HG03442 (cell line): ENCODE measurements around the gene PELI2.

ENCODE experiments used
- ATAC-seq: cut with Tn5 transposase; IDR thresholded peaks from one replicate; pipeline ENCODE4 v1.9.1; 2021; ENCODE audit warnings: mild to moderate bottlenecking, moderate library complexity; ENCODE audit not compliant: unreplicated experiment

The PELI2 gene

DNA sequence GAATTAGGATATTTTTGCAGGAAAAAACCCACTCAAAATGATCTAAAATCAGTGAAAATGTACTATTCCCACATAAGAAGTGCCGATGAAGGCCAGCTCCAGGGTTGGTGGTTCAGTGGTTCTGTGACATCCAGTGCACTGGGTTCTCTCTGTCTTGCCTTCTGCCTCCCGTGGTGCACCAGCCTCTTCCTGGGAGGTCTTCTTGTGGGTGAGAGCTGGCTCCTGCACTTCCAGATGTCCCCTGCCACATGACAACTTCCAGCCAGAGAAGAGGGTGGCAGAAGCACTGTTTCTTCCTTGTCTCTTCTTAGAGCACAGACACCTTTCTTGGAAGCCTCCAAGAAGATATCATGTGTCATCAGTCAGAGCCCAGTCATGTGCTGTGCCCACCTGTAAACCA is 170.9 kb downstream of the PELI2 start:
- no peak for ATAC-seq

GRCh38 chr14:56290195-56290594 is 172.0 kb downstream of the PELI2 start:
- ATAC-seq = no peak

GRCh38 chr14:56292970-56293369 is 174.8 kb downstream of the PELI2 start:
- no peak for ATAC-seq

DNA sequence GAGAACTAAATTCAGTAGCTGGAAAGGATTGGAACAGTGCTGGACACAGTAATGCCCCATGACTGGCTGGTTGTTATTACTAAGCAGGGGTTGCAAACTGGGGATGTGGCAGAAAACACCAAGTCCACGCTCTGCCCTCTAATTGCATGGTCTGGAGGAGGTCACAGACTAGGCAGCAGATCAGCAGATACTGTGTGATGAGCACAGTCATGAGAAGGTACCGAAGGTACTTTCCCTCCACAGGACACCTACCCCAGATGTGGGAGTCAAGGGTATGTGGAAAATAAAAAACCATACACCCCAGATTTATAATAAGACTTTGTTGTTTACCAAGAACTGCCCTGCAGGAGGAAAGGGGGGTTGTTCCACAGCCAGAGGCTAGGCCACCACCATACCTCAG is 175.3 kb downstream of the PELI2 start:
- no peak for ATAC-seq

- ATAC-seq = no peak
These were observed 175.9 kb downstream of the PELI2 start for GRCh38 chr14:56294128-56294527.

GRCh38 chr14:56295743-56296142 is 177.5 kb downstream of the PELI2 start:
- no peak for ATAC-seq

- no peak for ATAC-seq
These were observed 179.2 kb downstream of the PELI2 start for GRCh38 chr14:56297449-56297848.

DNA sequence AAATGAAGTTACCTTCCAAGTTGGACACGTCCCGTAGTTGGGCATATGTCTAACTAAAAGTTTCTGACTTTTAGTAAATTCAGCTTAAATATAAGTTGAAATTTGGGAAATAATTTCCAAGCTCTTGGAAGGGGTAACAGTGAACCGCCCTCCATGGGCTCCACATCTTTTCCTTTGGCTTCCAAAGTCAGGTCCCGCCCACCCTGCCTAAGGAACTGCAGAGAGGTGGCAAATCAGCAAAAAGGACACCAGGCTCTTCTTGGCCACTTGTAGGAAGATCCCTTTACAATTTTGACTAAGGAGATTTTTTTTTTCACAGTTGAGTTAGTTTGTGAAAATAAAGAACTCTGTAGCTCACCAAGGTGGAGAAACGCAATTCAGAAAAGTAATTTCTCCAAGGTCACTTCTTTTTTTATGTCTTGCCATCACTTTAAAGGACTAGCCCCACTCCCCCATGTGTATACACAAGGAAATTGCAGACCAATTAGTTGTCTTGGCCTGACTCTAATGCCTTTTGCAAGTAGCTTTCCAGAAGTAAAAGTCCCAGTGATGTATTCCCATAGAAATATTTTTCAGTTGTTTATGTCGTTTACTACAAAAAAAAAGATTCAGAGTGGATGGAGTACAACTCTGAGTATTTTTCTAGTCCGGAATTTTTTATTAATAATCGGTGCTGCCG is 181.2 kb downstream of the PELI2 start:
- no peak for ATAC-seq

DNA sequence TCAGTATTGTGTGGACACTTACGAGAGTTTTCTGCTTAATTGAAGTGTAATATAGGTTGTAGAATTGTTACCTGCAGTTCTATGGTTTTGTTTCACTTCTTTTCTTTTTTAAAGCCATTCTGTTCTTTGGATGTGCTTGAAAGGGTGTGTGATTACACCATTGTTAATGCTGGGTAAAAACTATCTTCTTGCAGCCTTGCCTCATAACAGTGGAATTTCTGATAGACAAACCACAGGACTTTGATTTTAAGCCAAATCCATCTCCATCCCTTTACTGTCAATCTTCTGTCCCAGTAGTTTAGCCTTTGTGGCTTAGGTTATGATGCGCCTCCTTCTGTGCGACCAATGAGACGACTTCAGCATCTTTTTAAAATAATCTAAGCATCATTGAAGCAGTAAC is 182.3 kb downstream of the PELI2 start:
- ATAC-seq = no peak

DNA sequence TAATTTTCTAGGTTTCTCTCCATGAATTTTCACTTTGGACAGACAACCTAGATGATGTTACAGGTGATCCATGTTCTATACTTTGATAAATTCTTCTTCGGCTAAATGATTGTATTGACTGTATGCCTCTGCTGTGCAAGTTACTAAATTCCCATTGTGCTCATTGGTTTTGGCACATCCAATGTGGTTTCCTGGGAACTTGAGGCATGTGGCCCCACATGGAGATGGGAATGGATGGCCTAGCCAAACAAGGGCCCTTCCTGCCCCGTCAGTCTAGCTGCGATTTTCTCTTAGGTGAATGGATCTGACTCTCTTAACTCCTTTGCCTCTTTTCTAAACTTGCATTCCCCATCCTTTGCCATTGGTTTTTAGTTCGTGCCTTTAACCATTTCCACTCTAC is 186.2 kb downstream of the PELI2 start:
- no peak for ATAC-seq

GRCh38 chr14:56309198-56309597 is 191.0 kb downstream of the PELI2 start:
- no peak for ATAC-seq

DNA sequence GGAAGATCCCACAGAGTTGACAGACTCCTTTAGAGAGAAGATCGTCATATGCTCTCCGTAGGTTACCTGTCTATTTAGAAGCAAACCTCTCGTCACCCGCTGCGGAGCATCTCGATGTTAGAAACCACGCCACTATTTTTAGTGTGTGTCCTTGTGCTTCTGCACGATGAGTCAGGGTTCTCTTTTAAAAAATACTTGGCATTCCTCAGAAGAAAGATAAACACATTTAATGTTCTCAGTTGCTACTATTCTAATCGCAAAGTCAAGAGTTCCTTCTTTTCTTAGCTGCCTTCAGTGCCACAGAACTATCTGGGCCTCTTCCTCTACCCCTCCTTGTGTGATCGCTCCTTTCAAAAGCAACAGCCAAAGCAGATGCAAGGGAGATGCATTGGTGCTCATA is 192.4 kb downstream of the PELI2 start:
- no peak for ATAC-seq

DNA sequence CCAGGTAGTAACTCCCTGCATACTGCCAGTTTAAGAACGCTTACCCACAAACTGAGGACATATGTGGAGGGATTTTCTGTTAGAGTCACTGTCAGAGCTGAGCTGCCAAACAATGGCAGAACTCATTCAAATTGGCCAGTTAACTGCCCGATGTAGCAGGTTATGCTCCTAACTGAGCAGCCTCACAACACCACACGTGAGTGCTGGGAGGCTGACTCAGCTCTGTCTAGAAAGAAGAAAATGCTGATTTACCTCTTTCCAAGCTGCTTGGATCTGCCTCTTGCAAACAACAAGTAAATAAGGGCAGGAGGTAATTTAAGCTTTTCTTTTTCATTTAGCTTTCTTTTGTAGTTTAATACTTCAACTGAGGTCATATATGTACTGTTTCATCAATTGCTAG is 195.6 kb downstream of the PELI2 start:
- no peak for ATAC-seq

DNA sequence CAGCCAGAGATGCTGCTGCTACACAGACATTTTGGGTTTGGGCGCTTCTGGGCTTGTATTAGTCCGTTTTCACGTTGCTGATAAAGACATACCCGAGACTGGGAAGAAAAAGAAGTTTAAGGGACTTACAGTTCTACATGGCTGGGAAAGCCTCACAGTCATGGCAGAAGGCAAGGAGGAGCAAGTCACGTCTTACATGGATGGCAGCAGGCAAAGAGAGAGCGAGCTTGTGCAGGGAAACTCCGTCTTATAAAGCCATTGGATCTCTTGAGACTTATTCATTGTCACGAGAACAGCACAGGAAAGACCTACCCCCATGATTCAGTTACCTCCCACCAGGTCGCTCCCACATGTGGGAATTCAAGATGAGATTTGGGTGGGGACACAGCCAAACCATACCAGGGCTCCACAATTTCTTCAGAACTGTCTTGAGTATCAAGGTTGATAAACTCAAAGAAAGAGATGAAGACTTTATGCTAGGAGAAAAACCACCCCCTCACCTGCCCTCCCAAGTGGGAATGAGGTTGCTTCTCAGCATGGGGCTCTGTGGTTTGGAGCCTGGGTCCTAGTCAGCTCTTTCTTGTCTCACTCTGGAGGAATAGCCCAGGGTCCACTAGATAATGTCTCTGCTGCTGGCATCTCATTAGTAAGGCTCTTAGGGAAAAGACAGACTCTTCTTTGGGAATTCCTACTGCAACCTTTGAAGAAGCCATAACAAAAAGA is 200.3 kb downstream of the PELI2 start:
- ATAC-seq = no peak

GRCh38 chr14:56321861-56322260 is 203.7 kb downstream of the PELI2 start:
- ATAC-seq = no peak

DNA sequence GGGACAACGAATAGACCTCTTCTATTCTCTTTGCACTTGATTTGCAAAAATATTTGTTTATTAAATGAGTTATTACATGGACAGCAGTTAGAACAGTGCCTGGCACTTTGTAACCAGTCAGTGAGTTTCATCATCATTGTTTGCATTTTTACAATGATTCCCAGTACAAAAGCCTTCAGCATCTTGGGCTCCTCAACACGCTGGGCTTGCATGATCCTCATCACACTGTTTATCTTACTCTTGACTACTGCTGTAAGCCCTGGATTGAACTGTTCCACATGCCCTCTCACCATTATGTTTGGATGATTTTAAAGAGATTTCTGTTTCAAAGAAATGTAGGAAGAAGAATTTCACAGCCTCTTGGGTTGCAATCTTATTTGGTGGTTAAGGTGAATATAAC is 204.3 kb downstream of the PELI2 start:
- no peak for ATAC-seq

DNA sequence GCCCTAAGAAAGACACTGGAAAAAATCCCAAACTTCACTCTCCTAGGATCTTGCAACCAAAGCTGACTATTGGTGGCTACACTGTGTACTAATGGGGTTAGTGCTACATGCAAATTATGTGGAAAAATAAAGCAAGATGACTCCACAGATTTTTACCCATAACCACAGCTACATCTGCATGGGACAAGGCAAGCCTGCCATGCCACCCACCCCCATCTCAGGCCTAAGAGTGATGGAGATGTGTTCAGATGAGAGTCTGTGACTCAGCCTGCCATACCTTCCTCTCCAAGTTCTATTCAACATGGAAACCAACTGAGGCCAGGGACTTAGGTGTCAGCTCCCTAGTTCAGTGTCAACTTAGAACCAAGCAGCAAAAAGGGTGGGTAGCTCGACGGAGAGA is 206.2 kb downstream of the PELI2 start:
- no peak for ATAC-seq

DNA sequence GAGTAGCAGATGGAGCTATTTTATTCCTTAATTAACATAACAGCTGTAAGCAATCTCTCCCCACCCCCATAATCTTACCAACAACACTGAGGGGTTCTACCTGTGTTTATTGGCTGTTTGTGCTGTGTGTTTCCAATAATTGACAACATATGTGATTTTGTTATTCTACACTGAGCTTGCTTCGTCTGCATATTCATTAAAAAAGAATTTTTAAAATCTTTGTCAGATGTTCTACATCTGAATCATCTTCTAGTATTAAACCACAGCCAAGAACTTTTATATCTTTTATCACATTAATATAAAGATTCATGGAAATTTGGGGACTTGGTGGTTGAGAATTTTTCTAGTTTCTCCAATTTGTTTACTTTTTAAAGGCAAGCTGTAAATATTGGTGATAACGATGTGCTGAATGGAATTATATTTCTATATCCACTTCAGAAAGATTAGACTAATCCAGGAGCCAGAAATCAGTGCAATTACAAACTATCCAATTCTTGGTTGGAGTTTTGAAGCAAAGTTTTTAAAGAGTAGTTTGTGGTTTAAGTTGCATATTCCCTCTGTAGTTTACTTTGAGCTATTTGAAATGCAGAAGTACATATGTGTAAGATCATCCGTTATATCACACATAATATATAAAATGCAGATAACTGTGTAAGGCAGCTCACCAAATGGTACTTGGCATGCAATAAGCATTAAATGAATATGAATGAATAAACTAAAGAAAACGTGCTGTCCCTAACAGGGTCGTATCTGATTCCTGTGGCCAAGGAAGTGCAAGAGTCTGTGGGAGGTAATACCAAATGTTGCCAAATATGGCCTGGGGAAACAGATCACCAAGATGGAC is 206.9 kb downstream of the PELI2 start:
- no peak for ATAC-seq

- no peak for ATAC-seq
These were observed 209.8 kb downstream of the PELI2 start for GRCh38 chr14:56328021-56328420.

- no peak for ATAC-seq
These were observed 213.5 kb downstream of the PELI2 start for GRCh38 chr14:56331592-56332216.
